A673 (cell line): ENCODE data around the gene ALDH2. TPM values are rescaled to one million over a fixed set of nuclear protein-coding genes. Genes with fewer than 3 reads are reported as not detected.

ENCODE experiments used
- BruUV-seq: library from RNA; stranded (reverse); fragments of 400-500 nt; replicated peaks from 2 replicates; lab custom pipeline; 2021; lab: Mats Ljungman, UMichigan
- CTCF ChIA-PET: fragments of 300-600 bp; sonication (Branson Sonifier 250); formaldehyde crosslinking; loops from one replicate; lab custom pipeline; 2022; ENCODE audit warnings: antibody characterized with exemption; lab: Charles Lee
- POLR2A ChIA-PET: fragments of 300-600 bp; sonication (Branson Sonifier 250); formaldehyde crosslinking; loops from one replicate; lab custom pipeline; 2022; ENCODE audit warnings: antibody characterized with exemption; ENCODE audit not compliant: low non-redundant PET; lab: Charles Lee
- DNase-seq: peaks from one replicate; pipeline ENCODE4 v3.0.0-alpha.2; 2015; ENCODE audit warnings: low spot score
- H3K27ac ChIP-seq: fragments of 200-600 bp; sonication (generic); 2 replicates; pipeline ENCODE4 v1.5.1; 2016; ENCODE audit warnings: mixed run types, low read depth, mild to moderate bottlenecking, mixed read lengths, antibody characterized with exemption, low read length; ENCODE audit not compliant: poor library complexity, severe bottlenecking
- H3K27me3 ChIP-seq: fragments of 200-600 bp; sonication (generic); replicated peaks from 2 replicates; pipeline ENCODE4 v1.6.1; 2017; ENCODE audit warnings: mixed run types, low read depth, mild to moderate bottlenecking, mixed read lengths, antibody characterized with exemption, low read length; ENCODE audit not compliant: insufficient read depth, poor library complexity
- H3K36me3 ChIP-seq: fragments of 200-600 bp; sonication (generic); 2 replicates; pipeline ENCODE4 v1.6.1; 2016; ENCODE audit warnings: mixed run types, mild to moderate bottlenecking, mixed read lengths, antibody characterized with exemption, low read length; ENCODE audit not compliant: insufficient read depth, poor library complexity, severe bottlenecking
- H3K4me1 ChIP-seq: fragments of 200-600 bp; sonication (generic); 2 replicates; pipeline ENCODE4 v1.6.1; 2017; ENCODE audit warnings: mixed run types, mild to moderate bottlenecking, mixed read lengths, antibody characterized with exemption, low read length; ENCODE audit not compliant: insufficient read depth, poor library complexity, severe bottlenecking
- H3K4me3 ChIP-seq: fragments of 200-600 bp; sonication (generic); 2 replicates; pipeline ENCODE4 v1.5.1; 2016; ENCODE audit warnings: low read depth, mixed run types, mild to moderate bottlenecking, mixed read lengths, low read length; ENCODE audit not compliant: poor library complexity, severe bottlenecking
- H3K9me3 ChIP-seq: fragments of 200-600 bp; sonication (generic); 2 replicates; pipeline ENCODE4 v1.6.1; 2016; ENCODE audit warnings: mixed run types, low read depth, mild to moderate bottlenecking, mixed read lengths, antibody characterized with exemption, low read length; ENCODE audit not compliant: poor library complexity, severe bottlenecking
- CTCF ChIP-seq: fragments of 300-800, 200-600 bp; sonication (generic); conservative IDR thresholded peaks from 2 replicates; pipeline ENCODE4 v1.5.1; 2017; ENCODE audit warnings: low read depth, mild to moderate bottlenecking, antibody characterized with exemption, low read length, moderate library complexity, mixed read lengths
- EZH2 ChIP-seq: fragments of 200-600 bp; sonication (generic); IDR thresholded peaks from 2 replicates; pipeline ENCODE4 v1.6.1; 2017; ENCODE audit warnings: borderline replicate concordance, low read depth, mild to moderate bottlenecking, mixed read lengths, antibody characterized with exemption, low read length; ENCODE audit not compliant: poor library complexity, severe bottlenecking
- intact Hi-C: fragments of 100-400 bp; cut with micrococcal nuclease; formaldehyde crosslinking; loops from one replicate; pipeline ENCODE4 v1.10.0; 2022; ENCODE audit not compliant: unreplicated experiment
- total RNA-seq: library from RNA; stranded (reverse); gene quantifications from 2 replicates; pipeline ENCODE4 v1.2.3, GENCODE V29; 2021

The ALDH2 gene
- total RNA-seq, 1 experiment from 2014 or later = 24.5 TPM

GRCh38 chr12:111748151-111748672, 18.5 kb upstream of the ALDH2 start:
- Histone ChIP-seq H3K4me1 (no peaks in the 10 kb centered on the region), H3K27me3 (no peaks in the 10 kb centered on the region), H3K9me3 (no peaks in the 10 kb centered on the region), H3K36me3 (peaks cover 22% of the 10 kb centered on the region), H3K27ac (no peak overlapping the region), H3K4me3 (no peak overlapping the region)
- ChIA-PET CTCF (no interaction called here), POLR2A (no interaction called here)
- no peak for DNase-seq
- intact Hi-C loops = no loop called here
- TF ChIP-seq CTCF = no peak
- TF ChIP-seq EZH2 = no peak
- no TSS peak for BruUV-seq

GRCh38 chr12:111748867-111749266, 17.9 kb upstream of the ALDH2 start:
- ChIA-PET POLR2A (no interaction called here), CTCF (no interaction called here)
- H3K4me1 ChIP-seq = no peaks in the 10 kb centered on the region
- H3K36me3 ChIP-seq = peaks cover 22% of the 10 kb centered on the region
- no peak overlapping the region for H3K27ac ChIP-seq
- TF ChIP-seq EZH2 (no peak), CTCF (no peak)
- no peak for DNase-seq
- no peaks in the 10 kb centered on the region for H3K27me3 ChIP-seq
- no peaks in the 10 kb centered on the region for H3K9me3 ChIP-seq
- no TSS peak for BruUV-seq
- intact Hi-C loops = no loop called here
- H3K4me3 ChIP-seq = no peak overlapping the region

- Histone ChIP-seq H3K4me3 (no peak overlapping the region), H3K27ac (no peak overlapping the region), H3K4me1 (no peaks in the 10 kb centered on the region), H3K27me3 (no peaks in the 10 kb centered on the region), H3K36me3 (peaks cover 22% of the 10 kb centered on the region), H3K9me3 (no peaks in the 10 kb centered on the region)
- intact Hi-C loops = no loop called here
- CTCF ChIA-PET = no interaction called here
- POLR2A ChIA-PET = no interaction called here
- no TSS peak for BruUV-seq
- TF ChIP-seq CTCF (no peak), EZH2 (no peak)
- DNase-seq = no peak
These were observed 17.3 kb upstream of the ALDH2 start for GRCh38 chr12:111749391-111749790.
